HepG2 (cell line): Measurements from ENCODE around the gene DQX1. TPM values are rescaled to one million over a fixed set of nuclear protein-coding genes. Genes with fewer than 3 reads are reported as not detected.

Source experiments
- CENPT ChIP-seq: sonication (generic); formaldehyde crosslinking; IDR thresholded peaks from 2 replicates; pipeline ENCODE4 v1.8.0; 2022; ENCODE audit warnings: low read depth, mild to moderate bottlenecking, moderate library complexity, missing genetic modification reagents
- JUN ChIP-seq: sonication (generic); formaldehyde crosslinking; IDR thresholded peaks from 2 replicates; pipeline ENCODE4 v1.4.0; 2020; ENCODE audit warnings: mild to moderate bottlenecking, missing genetic modification reagents
- MYC ChIP-seq: sonication (generic); formaldehyde crosslinking; IDR thresholded peaks from 2 replicates; pipeline ENCODE4 v1.9.0; 2021; ENCODE audit warnings: missing genetic modification reagents, borderline replicate concordance
- POLR2AphosphoS5 ChIP-seq: IDR thresholded peaks from 2 replicates; pipeline ENCODE4 v1.6.1; 2012; ENCODE audit warnings: low read depth, low read length
- RBFOX2 ChIP-seq: fragments of 200-400 bp; formaldehyde crosslinking; IDR thresholded peaks from 2 replicates; pipeline ENCODE4 v1.6.1; 2017; ENCODE audit warnings: low read depth, mild to moderate bottlenecking, low read length
- RCOR2 ChIP-seq: IDR thresholded peaks from 2 replicates; pipeline ENCODE4 v1.6.1; 2016; ENCODE audit warnings: missing biosample characterization, missing genetic modification reagents
- REL ChIP-seq: sonication (generic); formaldehyde crosslinking; conservative IDR thresholded peaks from 2 replicates; pipeline ENCODE4 v1.8.0; 2022; ENCODE audit warnings: mild to moderate bottlenecking, missing genetic modification reagents, moderate library complexity
- SALL1 ChIP-seq: sonication (generic); formaldehyde crosslinking; IDR thresholded peaks from 2 replicates; pipeline ENCODE4 v1.8.0; 2022; ENCODE audit warnings: mild to moderate bottlenecking, missing genetic modification reagents
- SIX1 ChIP-seq: sonication (generic); formaldehyde crosslinking; IDR thresholded peaks from 2 replicates; pipeline ENCODE4 v1.4.0; 2020; ENCODE audit warnings: missing genetic modification reagents, borderline replicate concordance
- SSRP1 ChIP-seq: IDR thresholded peaks from 2 replicates; pipeline ENCODE4 v1.6.1; 2016; ENCODE audit warnings: control low read depth
- YEATS2 ChIP-seq: sonication (generic); formaldehyde crosslinking; IDR thresholded peaks from 2 replicates; pipeline ENCODE4 v1.4.0; 2020; ENCODE audit warnings: missing genetic modification reagents, borderline replicate concordance
- ZBED4 ChIP-seq: sonication (generic); formaldehyde crosslinking; IDR thresholded peaks from 2 replicates; pipeline ENCODE4 v1.4.0; 2020; ENCODE audit warnings: missing genetic modification reagents, borderline replicate concordance
- ZNF253 ChIP-seq: sonication (generic); formaldehyde crosslinking; IDR thresholded peaks from 2 replicates; pipeline ENCODE4 v1.8.0; 2022; ENCODE audit warnings: mild to moderate bottlenecking, missing genetic modification reagents, borderline replicate concordance
- ZNF496 ChIP-seq: sonication (generic); formaldehyde crosslinking; IDR thresholded peaks from 2 replicates; pipeline ENCODE4 v1.8.1; 2023; ENCODE audit warnings: mild to moderate bottlenecking, moderate library complexity, missing genetic modification reagents; ENCODE audit not compliant: insufficient replicate concordance
- ZNF609 ChIP-seq: sonication (generic); formaldehyde crosslinking; IDR thresholded peaks from 2 replicates; pipeline ENCODE4 v1.4.0; 2020; ENCODE audit warnings: mild to moderate bottlenecking, missing genetic modification reagents, borderline replicate concordance
- ZNF616 ChIP-seq: sonication (generic); formaldehyde crosslinking; IDR thresholded peaks from 2 replicates; pipeline ENCODE4 v1.5.0; 2020; ENCODE audit warnings: low read depth, mild to moderate bottlenecking, missing genetic modification reagents
- polyA plus RNA-seq, 8 experiments: library from polyadenylated mRNA; depleted of rRNA in 3 of 8; stranded (reverse) in 7 of 8; unstranded in 1 of 8; fragments of >200 nt; fragmentation: Illumina TruSeq in 4 of 8; extraction: Trizol in 4 of 8; gene quantifications; 2 replicates each; pipeline versions ENCODE4 v1.2.1 to v1.2.3, GENCODE V29; 2011 to 2016; ENCODE audit warnings: low read depth in 4 of 8, missing spikeins in 1 of 8, mixed read lengths in 1 of 8; ENCODE audit not compliant: insufficient read depth in 1 of 8
- total RNA-seq, 5 experiments: library from RNA; depleted of rRNA; stranded (reverse); fragments of >200 nt; fragmentation: Illumina TruSeq; extraction: Trizol; gene quantifications; 2 replicates each; pipeline ENCODE4 v1.2.3, GENCODE V29; 2016; ENCODE audit warnings: low read depth in 1 of 5
- TF ChIP-seq, protein P1 (sequence below): sonication (generic); IDR thresholded peaks from 2 replicates; pipeline ENCODE4 v1.6.1; 2016; ENCODE audit warnings: low read depth, borderline replicate concordance
- TF ChIP-seq, protein P2 (sequence below): sonication (generic); formaldehyde crosslinking; IDR thresholded peaks from 2 replicates; pipeline ENCODE4 v1.4.0; 2020; ENCODE audit warnings: mild to moderate bottlenecking, missing genetic modification reagents

Gene DQX1
- total and polyA plus RNA-seq, 2 of the 13 experiments (the other 11 are each of a cell fraction or from before 2014, with no cell fraction given): 27.6 to 89.8 TPM

DNA sequence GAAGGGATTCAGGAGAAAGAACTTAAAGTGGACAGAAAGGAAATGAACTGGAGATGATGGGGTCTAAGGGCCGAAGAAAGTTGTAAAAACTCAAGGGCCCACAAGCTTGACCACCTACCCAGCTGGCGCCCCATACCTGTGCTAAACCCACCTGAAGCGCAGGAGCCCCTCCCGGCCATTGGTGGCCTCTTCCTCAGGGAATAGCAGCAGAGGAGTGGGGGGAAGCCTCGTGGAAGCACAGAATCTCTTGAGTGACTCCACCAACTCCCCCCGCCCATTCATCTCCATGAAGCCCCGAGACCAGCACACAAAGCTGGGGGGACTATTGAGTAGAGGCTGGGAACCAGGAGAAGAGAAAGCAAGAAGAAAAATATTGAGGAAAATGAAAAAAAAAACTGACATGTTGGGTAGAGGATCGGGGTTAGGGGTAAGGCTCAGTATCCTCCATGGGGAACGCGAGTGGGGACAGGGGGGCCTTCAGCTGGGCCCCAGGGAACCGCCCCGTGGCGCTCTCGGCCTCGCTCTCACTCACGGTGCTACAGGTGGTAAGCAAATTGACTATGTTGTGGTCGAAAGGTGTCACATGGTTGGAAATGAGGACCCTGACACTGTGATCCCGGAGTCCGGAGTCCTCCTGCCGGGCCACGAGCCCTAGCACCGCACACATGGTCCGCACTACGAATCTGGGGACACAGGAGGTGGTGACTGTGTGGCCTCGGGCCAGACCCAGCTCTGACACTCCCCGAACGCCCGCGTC is 2.7 kb upstream of the DQX1 start (continued):
- TF ChIP-seq RCOR2 (CRISPR knock-in tag) (no peak), ZNF616 (CRISPR knock-in tag) (no peak), ZBED4 (CRISPR knock-in tag) (no peak), ZNF253 (CRISPR knock-in tag) (0 out of 2 replicates have a peak, but pooled peaks have one; percentile 66), SALL1 (no peak), SIX1 (CRISPR knock-in tag) (no peak), YEATS2 (CRISPR knock-in tag) (no peak), REL (CRISPR knock-in tag) (no peak), RBFOX2 (no peak), CENPT (CRISPR knock-in tag) (peak; percentile 75; the same call in 1 of the 2 replicates), SSRP1 (CRISPR knock-in tag) (no peak), ZNF609 (no peak), JUN (CRISPR knock-in tag) (no peak), POLR2AphosphoS5 (no peak), ZNF496 (CRISPR knock-in tag) (no peak), MYC (CRISPR knock-in tag) (peak; percentile 86; the same call in 1 of the 2 replicates)
- TF ChIP-seq, protein P1, sequence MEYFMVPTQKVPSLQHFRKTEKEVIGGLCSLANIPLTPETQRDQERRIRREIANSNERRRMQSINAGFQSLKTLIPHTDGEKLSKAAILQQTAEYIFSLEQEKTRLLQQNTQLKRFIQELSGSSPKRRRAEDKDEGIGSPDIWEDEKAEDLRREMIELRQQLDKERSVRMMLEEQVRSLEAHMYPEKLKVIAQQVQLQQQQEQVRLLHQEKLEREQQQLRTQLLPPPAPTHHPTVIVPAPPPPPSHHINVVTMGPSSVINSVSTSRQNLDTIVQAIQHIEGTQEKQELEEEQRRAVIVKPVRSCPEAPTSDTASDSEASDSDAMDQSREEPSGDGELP: no peak
- TF ChIP-seq, protein P2, sequence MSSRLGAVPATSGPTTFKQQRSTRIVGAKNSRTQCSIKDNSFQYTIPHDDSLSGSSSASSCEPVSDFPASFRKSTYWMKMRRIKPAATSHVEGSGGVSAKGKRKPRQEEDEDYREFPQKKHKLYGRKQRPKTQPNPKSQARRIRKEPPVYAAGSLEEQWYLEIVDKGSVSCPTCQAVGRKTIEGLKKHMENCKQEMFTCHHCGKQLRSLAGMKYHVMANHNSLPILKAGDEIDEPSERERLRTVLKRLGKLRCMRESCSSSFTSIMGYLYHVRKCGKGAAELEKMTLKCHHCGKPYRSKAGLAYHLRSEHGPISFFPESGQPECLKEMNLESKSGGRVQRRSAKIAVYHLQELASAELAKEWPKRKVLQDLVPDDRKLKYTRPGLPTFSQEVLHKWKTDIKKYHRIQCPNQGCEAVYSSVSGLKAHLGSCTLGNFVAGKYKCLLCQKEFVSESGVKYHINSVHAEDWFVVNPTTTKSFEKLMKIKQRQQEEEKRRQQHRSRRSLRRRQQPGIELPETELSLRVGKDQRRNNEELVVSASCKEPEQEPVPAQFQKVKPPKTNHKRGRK (CRISPR knock-in tag): peak; percentile 14; the same call in 1 of the 2 replicates
